B cell (primary cell): Measurements from ENCODE around the gene ODR4.

ENCODE experiments used
- CTCF ChIP-seq: fragments of 200-600 bp; IDR thresholded peaks from one replicate; pipeline ENCODE4 v1.8.0; 2022; ENCODE audit warnings: antibody characterized with exemption, mild to moderate bottlenecking
- EZH2 ChIP-seq: IDR thresholded peaks from 2 replicates; pipeline ENCODE4 v1.6.1; 2012; ENCODE audit warnings: borderline replicate concordance, low read depth, mild to moderate bottlenecking, moderate library complexity, low read length; ENCODE audit not compliant: insufficient read depth, poor library complexity, severe bottlenecking

DNA sequence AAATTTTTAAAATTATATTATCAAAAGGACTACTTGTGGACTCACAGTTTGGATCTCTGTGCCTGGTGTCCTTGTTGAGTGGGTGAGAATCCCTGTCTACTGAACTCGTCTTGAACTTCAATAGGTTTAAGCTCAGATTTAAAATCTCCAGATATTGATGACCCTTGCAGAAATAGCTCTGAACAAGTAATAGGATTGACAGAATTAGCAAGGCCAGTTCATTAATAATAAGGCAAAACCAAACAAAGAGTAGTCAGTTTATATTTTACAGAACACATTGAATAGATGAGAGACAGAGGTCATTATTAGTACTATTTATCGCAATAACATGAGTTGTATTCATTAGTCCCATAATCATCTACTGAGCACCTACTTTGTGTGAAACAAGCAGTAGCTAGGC, 85.4 kb downstream of the ODR4 start, which contains the start of gene PDC:
- TF ChIP-seq CTCF (no peak), EZH2 (no peak)
